NCI-H1694 (cell line): ENCODE results near the gene WDR6.

Source experiments
- DNase-seq: peaks from one replicate; lab custom pipeline; 2025; lab: John Stamatoyannopoulos, UW

Gene WDR6

GRCh38 chr3:49030321-49030720, 23.1 kb downstream of the WDR6 start:
- DNase-seq, result no peak

DNA sequence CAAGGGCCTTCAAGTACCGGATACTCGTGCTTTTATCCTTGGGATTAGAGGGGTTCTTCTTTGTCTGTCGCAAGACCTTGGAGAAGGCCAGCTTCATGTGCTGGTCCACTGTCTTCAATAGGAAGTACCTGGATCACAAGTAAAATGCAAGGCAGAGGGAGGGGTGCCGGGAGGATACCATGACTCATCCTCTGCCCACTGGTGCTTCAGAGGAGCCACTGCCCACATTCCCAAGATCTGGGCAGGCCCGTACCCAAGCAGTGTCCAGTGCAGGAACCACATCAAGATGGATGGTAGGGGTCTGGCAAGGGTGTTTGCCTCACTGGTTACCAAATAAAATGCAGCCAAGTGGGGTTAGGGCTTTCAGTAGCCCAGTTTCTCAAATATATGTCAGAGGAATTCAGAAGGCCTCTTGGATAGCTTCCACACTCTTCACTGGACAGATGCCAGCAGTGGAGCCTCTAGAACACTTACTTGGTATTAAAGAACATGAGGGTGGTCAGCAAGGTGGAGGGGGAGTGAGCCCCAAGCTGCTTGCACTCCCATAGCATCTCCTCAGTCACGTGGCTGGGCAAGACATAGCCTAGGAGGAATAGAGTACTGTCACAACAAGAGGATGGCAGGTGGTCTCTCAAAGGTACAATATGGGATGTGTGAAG, 25.6 kb downstream of the WDR6 start:
- DNase-seq, result no peak

DNA sequence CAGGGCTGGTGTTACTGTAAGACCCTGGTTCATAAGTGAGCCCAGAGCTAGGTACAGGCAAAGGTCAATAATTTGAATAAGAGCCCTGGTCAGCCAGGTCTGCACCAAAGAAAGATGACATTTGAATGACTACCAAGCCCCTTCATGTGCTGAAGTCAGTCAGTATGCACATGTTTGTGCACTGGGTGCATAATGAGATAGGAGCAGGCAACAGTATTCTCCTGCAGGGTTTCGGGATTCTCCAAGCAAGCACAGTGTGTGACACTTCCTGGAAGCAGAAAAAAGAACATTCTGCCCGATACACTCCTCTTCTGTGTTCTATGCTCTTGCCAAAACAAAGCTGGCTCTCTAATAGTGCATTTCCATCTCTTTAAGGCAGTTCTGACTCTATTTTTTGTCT, 27.5 kb downstream of the WDR6 start:
- DNase-seq, result no peak

DNA sequence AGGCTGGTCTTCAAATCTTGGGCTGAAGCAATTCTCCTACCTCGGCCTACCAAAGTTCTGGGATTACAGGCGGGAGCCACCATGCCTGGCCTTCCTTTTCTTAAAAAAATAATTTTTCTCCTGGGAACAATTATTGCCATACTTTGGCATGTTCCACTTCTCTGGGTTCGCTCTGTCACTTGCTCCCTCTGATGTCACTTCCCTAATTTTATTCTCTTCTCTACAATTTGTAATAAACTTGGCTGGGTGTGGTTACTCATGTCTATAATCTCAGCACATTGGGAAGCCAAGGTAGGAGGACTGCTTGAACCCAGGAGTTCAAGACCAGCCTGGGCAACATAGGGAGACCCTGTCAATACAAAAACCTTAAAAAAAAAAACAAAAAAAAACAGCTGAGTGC, 28.1 kb downstream of the WDR6 start:
- DNase-seq, result no peak

GRCh38 chr3:49053543-49053942, 46.4 kb downstream of the WDR6 start:
- no peak for DNase-seq

GRCh38 chr3:49054344-49054862, 47.2 kb downstream of the WDR6 start:
- DNase-seq, result no peak

GRCh38 chr3:49057268-49057667, 50.1 kb downstream of the WDR6 start:
- no peak for DNase-seq

- DNase-seq, result no peak
Observed at GRCh38 chr3:49058011-49058410, 50.8 kb downstream of the WDR6 start.
